Stimulated activated CD4-positive, alpha-beta T cell treated with anti-CD3 and anti-CD28 coated beads, Interleukin-1b, Interleukin-23, amount 100 ng/mL, for 24 hours (primary cell): ENCODE data around the gene TMEM247.

Source experiments
- DNase-seq, 4 experiments: peaks; one replicate each; pipeline ENCODE4 v3.0.0-alpha.2; 2020; ENCODE audit warnings: low read depth in 4 of 4, low spot score in 1 of 4

The TMEM247 gene

GRCh38 chr2:46488389-46488788 lies 9.0 kb downstream of the TMEM247 start:
- DNase-seq = no peak

DNA sequence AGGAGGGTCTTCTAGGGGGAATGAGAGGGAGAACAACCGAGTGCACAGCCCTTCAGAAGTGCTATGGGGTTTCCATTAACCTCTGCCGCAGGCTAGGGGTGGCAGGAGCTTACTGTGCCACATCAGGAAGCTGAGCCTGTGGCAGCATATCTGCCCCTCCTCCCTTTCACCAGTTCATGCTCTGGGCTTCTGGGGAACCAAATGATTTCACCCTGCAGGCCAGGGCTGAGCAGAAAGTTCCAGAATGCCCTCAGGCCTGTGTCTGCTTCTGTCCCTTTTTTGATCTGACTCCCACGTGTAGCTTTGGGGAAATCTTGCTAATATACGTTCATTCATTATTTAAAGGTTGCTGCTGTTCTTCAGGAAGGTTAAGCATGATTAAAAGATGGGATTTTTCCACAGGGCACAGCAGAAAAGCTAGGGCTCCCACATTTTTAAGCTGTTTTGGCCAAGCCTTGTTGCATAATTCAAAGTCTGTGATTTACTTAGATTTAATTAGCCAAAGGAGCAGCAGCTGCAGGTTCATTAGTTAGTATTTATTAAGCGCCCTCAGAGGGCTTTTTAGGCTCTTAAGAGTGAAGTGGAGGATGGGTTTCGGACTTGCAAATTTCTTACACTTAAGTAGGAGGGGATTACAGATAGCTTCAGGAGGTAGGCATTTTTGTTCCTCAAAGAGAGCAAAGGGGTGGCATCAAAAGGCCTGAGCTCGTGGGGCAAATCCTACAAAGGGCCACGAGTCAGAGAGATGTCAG lies 10.2 kb downstream of the TMEM247 start:
- no peak for DNase-seq

- no peak for DNase-seq
Measured at GRCh38 chr2:46490521-46491141, 11.3 kb downstream of the TMEM247 start.

DNA sequence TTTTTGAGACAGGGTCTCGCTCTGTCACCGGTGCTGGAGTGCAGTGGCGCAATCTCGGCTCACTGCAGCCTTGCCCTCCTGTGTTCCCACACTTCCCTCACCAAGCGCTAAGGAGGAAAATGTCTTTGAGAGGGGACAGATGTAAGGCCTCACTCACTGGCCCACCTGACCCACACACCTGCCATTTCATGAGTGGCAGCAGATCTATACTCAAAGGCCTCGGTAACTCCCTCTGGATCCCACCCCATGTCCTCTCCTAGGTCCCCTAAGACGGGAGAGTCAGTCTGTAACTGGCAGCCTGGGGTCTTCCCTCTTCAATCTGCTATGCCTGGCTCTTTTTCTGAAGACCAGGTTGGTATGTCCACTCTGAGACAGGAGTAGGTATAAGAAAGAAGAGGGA lies 12.9 kb downstream of the TMEM247 start:
- no peak for DNase-seq

GRCh38 chr2:46493241-46493970 lies 14.0 kb downstream of the TMEM247 start:
- DNase-seq = no peak

DNA sequence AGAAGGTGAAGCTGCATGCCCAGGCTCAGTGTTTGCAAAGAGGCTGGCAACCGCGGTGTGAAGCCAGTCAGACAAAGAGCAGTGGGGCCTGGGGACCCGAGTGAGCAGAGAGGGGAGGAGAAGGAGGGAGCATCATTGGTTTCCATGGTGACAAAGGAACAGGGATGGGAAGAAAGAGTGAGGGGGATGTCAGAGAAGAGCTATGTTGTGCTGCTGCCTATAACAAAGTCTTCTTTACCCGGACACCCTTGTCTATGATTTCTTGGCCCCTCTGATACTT lies 14.5 kb downstream of the TMEM247 start:
- DNase-seq = no peak

- no peak for DNase-seq
Measured at GRCh38 chr2:46494596-46494995, 15.2 kb downstream of the TMEM247 start.

- no peak for DNase-seq
Measured at GRCh38 chr2:46495231-46496030, 16.1 kb downstream of the TMEM247 start.

DNA sequence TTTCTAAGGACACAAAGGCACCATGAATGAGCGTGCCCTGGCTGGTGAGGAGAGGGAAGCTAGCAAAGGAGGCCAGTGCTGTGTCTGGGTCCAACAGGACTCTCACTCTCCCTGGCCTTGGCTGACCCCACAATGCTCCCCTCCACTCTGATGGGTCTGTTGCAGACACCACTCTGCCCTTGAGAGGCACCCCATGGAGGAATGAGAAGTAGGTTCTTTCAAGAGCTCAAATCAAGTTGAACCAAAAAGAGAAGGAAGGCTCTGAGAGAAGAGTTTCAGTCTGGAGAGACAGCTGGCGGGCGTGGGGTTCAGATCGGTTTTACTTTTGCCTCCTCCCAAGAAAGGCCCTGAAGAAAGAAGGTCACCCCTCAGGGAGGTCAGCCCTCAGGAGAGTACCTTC lies 18.4 kb downstream of the TMEM247 start:
- DNase-seq = no peak

DNA sequence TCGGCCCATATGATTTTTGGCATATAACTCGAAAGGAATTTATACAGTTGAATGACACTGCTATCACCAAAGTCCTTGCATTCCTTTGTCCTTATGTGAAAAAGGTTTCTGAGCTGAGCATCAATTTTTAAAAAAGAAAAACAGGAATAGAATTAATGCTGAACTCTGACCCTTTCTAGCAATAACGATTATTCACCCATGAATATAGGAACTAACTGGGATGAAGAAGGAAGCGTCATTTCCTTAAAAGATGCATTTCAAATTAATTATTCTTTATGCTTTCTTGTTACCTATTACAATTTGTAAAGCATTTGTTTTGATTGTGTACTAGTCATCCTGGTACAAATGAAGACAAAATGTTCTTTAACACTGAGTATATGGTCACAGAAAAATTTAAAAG lies 19.3 kb downstream of the TMEM247 start:
- DNase-seq = no peak

DNA sequence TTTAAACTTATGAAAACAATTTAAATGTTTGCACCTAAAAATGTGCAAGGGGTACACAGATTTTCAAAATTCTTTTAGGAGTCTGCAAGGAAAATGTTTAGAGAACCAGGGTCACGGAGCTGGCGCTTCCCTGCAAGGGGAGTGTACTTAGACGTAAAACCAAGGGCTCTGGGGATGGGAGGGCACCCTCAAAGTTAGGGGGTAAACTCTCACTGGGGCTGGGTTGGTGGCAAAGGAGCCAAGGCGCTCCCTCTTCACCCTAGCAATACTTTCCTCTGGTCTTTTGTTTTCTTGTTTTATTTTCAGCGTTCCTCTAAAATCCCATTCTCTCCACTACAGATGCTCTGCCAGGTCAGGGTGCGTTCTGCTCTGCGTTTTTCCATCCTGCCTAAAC lies 20.0 kb downstream of the TMEM247 start:
- no peak for DNase-seq

GRCh38 chr2:46500801-46501200 lies 21.4 kb downstream of the TMEM247 start:
- DNase-seq = no peak

- DNase-seq = no peak
Measured at GRCh38 chr2:46502291-46502885, 23.0 kb downstream of the TMEM247 start.

DNA sequence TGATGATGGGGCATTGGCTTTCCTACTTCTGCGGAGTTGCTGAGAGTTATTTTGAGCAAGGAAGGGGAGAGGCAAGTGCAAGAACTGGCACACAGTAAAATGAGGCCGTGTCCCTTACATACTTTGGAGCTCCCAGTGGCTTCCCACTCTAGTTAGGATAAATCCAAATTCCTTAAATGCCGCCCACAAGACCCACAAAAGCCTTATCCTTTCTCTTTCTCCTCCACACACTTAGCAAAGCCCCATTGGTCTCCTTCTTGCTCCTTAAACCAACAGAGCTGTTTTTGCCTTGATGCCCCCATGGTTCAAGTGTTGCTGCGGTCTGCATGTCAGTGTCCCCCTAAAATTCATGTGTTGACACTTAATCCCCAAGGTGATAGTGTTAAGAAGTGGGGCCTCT lies 24.3 kb downstream of the TMEM247 start:
- DNase-seq = no peak

- DNase-seq = no peak
Measured at GRCh38 chr2:46504221-46504620, 24.9 kb downstream of the TMEM247 start.

GRCh38 chr2:46504685-46505471 lies 25.5 kb downstream of the TMEM247 start:
- DNase-seq = no peak

- no peak for DNase-seq
Measured at GRCh38 chr2:46505472-46505783, 26.1 kb downstream of the TMEM247 start.

GRCh38 chr2:46506131-46506706 lies 26.9 kb downstream of the TMEM247 start:
- DNase-seq = no peak

GRCh38 chr2:46508312-46508711 lies 28.9 kb downstream of the TMEM247 start:
- no peak for DNase-seq

DNA sequence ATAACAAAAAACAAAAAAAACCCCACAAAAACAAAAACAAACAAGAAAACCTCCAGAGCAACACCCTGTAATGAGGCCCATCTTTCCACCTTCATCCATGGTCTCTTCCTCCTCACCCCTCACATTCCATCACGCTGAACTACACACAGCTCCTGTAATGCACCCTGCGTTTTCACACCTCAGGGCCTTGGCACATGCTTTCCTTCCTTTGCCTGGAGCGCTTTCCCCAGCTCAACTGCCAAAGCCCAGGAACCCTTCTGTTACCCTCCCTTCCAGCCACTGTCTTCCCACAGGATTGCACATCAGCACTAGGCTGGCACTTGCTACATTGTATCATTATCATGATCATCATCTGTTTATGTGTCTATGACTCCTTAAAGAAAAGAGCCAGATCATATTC lies 29.4 kb downstream of the TMEM247 start:
- DNase-seq = no peak
